IPS-15b (cell line): ENCODE data around the gene FGF16.

Experiments used
- H3K27me3 ChIP-seq: one replicate; pipeline ENCODE4 v1.6.1; 2013; ENCODE audit warnings: low read length; ENCODE audit not compliant: control insufficient read depth, insufficient read depth
- H3K36me3 ChIP-seq: one replicate; pipeline ENCODE4 v1.6.1; 2013; ENCODE audit warnings: low read length; ENCODE audit not compliant: control insufficient read depth, insufficient read depth
- H3K4me1 ChIP-seq: one replicate; pipeline ENCODE4 v1.6.1; 2013; ENCODE audit warnings: mild to moderate bottlenecking, low read length; ENCODE audit not compliant: control insufficient read depth, insufficient read depth
- H3K4me3 ChIP-seq: one replicate; pipeline ENCODE4 v1.5.1; 2013; ENCODE audit warnings: low read depth, low read length
- H3K9ac ChIP-seq: one replicate; pipeline ENCODE4 v1.6.1; 2013; ENCODE audit warnings: low read depth, mild to moderate bottlenecking, low read length
- H3K9me3 ChIP-seq: one replicate; pipeline ENCODE4 v1.6.1; 2013; ENCODE audit warnings: mild to moderate bottlenecking, low read length; ENCODE audit not compliant: control insufficient read depth, insufficient read depth

The FGF16 gene

GRCh38 chrX:77433001-77433400, 14.2 kb upstream of the FGF16 start:
- H3K27me3 ChIP-seq = no peaks in the 10 kb centered on the region
- no peaks in the 10 kb centered on the region for H3K36me3 ChIP-seq
- H3K4me3 ChIP-seq = no peak overlapping the region
- no peaks in the 10 kb centered on the region for H3K4me1 ChIP-seq
- H3K9me3 ChIP-seq = peaks cover 2% of the 10 kb centered on the region
- H3K9ac ChIP-seq = no peak overlapping the region

GRCh38 chrX:77434962-77435361, 12.2 kb upstream of the FGF16 start:
- no peak overlapping the region for H3K9ac ChIP-seq
- no peaks in the 10 kb centered on the region for H3K27me3 ChIP-seq

GRCh38 chrX:77436271-77436670, 10.9 kb upstream of the FGF16 start:
- Histone ChIP-seq H3K27me3 (no peaks in the 10 kb centered on the region), H3K4me3 (no peak overlapping the region), H3K4me1 (no peaks in the 10 kb centered on the region), H3K9me3 (no peaks in the 10 kb centered on the region), H3K9ac (no peak overlapping the region), H3K36me3 (no peaks in the 10 kb centered on the region)

More at GRCh38 chrX:77434962-77435361, 12.2 kb upstream of the FGF16 start:
- Histone ChIP-seq H3K9me3 (no peaks in the 10 kb centered on the region), H3K36me3 (no peaks in the 10 kb centered on the region), H3K4me3 (no peak overlapping the region), H3K4me1 (no peaks in the 10 kb centered on the region)

- Histone ChIP-seq H3K27me3 (no peaks in the 10 kb centered on the region), H3K9me3 (no peaks in the 10 kb centered on the region)
Observed at GRCh38 chrX:77436682-77437081, 10.5 kb upstream of the FGF16 start.

GRCh38 chrX:77440330-77440729, 6.9 kb upstream of the FGF16 start:
- Histone ChIP-seq H3K4me1 (no peaks in the 10 kb centered on the region), H3K9ac (no peak overlapping the region), H3K27me3 (no peaks in the 10 kb centered on the region), H3K36me3 (no peaks in the 10 kb centered on the region), H3K4me3 (no peak overlapping the region), H3K9me3 (no peaks in the 10 kb centered on the region)

More at GRCh38 chrX:77436682-77437081, 10.5 kb upstream of the FGF16 start:
- Histone ChIP-seq H3K9ac (no peak overlapping the region), H3K4me1 (no peaks in the 10 kb centered on the region), H3K4me3 (no peak overlapping the region), H3K36me3 (no peaks in the 10 kb centered on the region)

GRCh38 chrX:77441033-77441432, 6.2 kb upstream of the FGF16 start:
- Histone ChIP-seq H3K27me3 (no peaks in the 10 kb centered on the region), H3K4me3 (no peak overlapping the region), H3K36me3 (no peaks in the 10 kb centered on the region), H3K4me1 (no peaks in the 10 kb centered on the region), H3K9ac (no peak overlapping the region), H3K9me3 (no peaks in the 10 kb centered on the region)

GRCh38 chrX:77441479-77441878, 5.7 kb upstream of the FGF16 start:
- Histone ChIP-seq H3K4me1 (no peaks in the 10 kb centered on the region), H3K9me3 (no peaks in the 10 kb centered on the region), H3K9ac (no peak overlapping the region), H3K27me3 (no peaks in the 10 kb centered on the region), H3K4me3 (no peak overlapping the region), H3K36me3 (no peaks in the 10 kb centered on the region)

GRCh38 chrX:77442728-77443127, 4.5 kb upstream of the FGF16 start:
- no peaks in the 10 kb centered on the region for H3K27me3 ChIP-seq
- no peak overlapping the region for H3K4me3 ChIP-seq
- no peaks in the 10 kb centered on the region for H3K36me3 ChIP-seq
- no peaks in the 10 kb centered on the region for H3K4me1 ChIP-seq
- no peak overlapping the region for H3K9ac ChIP-seq
- H3K9me3 ChIP-seq = no peaks in the 10 kb centered on the region

- Histone ChIP-seq H3K9me3 (no peaks in the 10 kb centered on the region), H3K27me3 (no peaks in the 10 kb centered on the region), H3K4me3 (no peak overlapping the region), H3K36me3 (no peaks in the 10 kb centered on the region), H3K4me1 (no peaks in the 10 kb centered on the region), H3K9ac (no peak overlapping the region)
Observed at GRCh38 chrX:77444075-77444474, 3.1 kb upstream of the FGF16 start.

GRCh38 chrX:77444545-77444944, 2.6 kb upstream of the FGF16 start:
- no peaks in the 10 kb centered on the region for H3K9me3 ChIP-seq
- H3K36me3 ChIP-seq = no peaks in the 10 kb centered on the region
- no peaks in the 10 kb centered on the region for H3K4me1 ChIP-seq
- H3K9ac ChIP-seq = no peak overlapping the region
- H3K27me3 ChIP-seq = no peaks in the 10 kb centered on the region
- no peak overlapping the region for H3K4me3 ChIP-seq

- H3K9ac ChIP-seq = peak overlapping the region; percentile 70
- no peaks in the 10 kb centered on the region for H3K27me3 ChIP-seq
- no peaks in the 10 kb centered on the region for H3K36me3 ChIP-seq
- H3K4me1 ChIP-seq = no peaks in the 10 kb centered on the region
- no peaks in the 10 kb centered on the region for H3K9me3 ChIP-seq
- peak overlapping the region; percentile 56 for H3K4me3 ChIP-seq
Observed at GRCh38 chrX:77446029-77446585, 1.1 kb upstream of the FGF16 start.

- peak overlapping the region; percentile 37 for H3K9ac ChIP-seq
- no peaks in the 10 kb centered on the region for H3K9me3 ChIP-seq
- H3K4me1 ChIP-seq = no peaks in the 10 kb centered on the region
- H3K36me3 ChIP-seq = no peaks in the 10 kb centered on the region
- H3K27me3 ChIP-seq = no peaks in the 10 kb centered on the region
- H3K4me3 ChIP-seq = peak overlapping the region; percentile 56
Observed at GRCh38 chrX:77447653-77448569, 722 bp downstream of the FGF16 start.
